Spleen (tissue), 11 donors: ENCODE results near the gene AGPAT3. TPM values are rescaled to one million over a fixed set of nuclear protein-coding genes. Genes with fewer than 3 reads are reported as not detected.

ENCODE experiments used
- DNase-seq: peaks from one replicate; pipeline ENCODE4 v3.0.0-alpha.2; 2020
- H3K27ac ChIP-seq, 8 donors: fragments of 200-600 bp; sonication (generic) in 7 of 8; 1 replicate in 4 of 8; 2 replicates in 4 of 8; pipeline versions ENCODE4 v1.5.0 to v1.8.0; 2016 to 2021; ENCODE audit warnings: inconsistent platforms in 4 of 8, mild to moderate bottlenecking in 4 of 8, moderate library complexity in 1 of 8
- H3K27me3 ChIP-seq, 7 donors: fragments of 200-600 bp; sonication (generic) in 6 of 7; replicated peaks in 1 of 7; 1 replicate in 4 of 7; 2 replicates in 3 of 7; pipeline versions ENCODE4 v1.5.0 to v1.8.0; 2016 to 2021; ENCODE audit warnings: inconsistent platforms in 3 of 7, mild to moderate bottlenecking in 1 of 7
- H3K36me3 ChIP-seq, 6 donors: fragments of 200-600 bp; sonication (generic) in 5 of 6; 1 replicate in 4 of 6; 2 replicates in 2 of 6; pipeline versions ENCODE4 v1.5.0 to v1.8.0; 2016 to 2021; ENCODE audit warnings: inconsistent platforms in 2 of 6
- H3K4me1 ChIP-seq, 6 donors: fragments of 200-600 bp; sonication (generic) in 5 of 6; 1 replicate in 3 of 6; 2 replicates in 3 of 6; pipeline versions ENCODE4 v1.5.0 to v1.8.0; 2016 to 2021; ENCODE audit warnings: inconsistent platforms in 3 of 6
- H3K4me3 ChIP-seq, 8 donors: fragments of 200-600 bp; sonication (generic) in 7 of 8; 1 replicate in 4 of 8; 2 replicates in 4 of 8; pipeline versions ENCODE4 v1.5.0 to v1.8.0; 2016 to 2021; ENCODE audit warnings: inconsistent platforms in 4 of 8, mild to moderate bottlenecking in 4 of 8, moderate library complexity in 2 of 8
- H3K9me3 ChIP-seq, 8 donors: fragments of 200-600 bp; sonication (generic) in 7 of 8; 1 replicate in 4 of 8; 2 replicates in 4 of 8; pipeline versions ENCODE4 v1.5.0 to v1.8.0; 2016 to 2021; ENCODE audit warnings: inconsistent platforms in 4 of 8
- CTCF ChIP-seq, 11 experiments: fragments of 200-600 bp in 7 of 11; fragments of 450-650 bp in 4 of 11; sonication (generic) in 4 of 11; IDR thresholded peaks in 8 of 11; conservative IDR thresholded peaks in 3 of 11; 1 replicate in 7 of 11; 2 replicates in 4 of 11; pipeline versions ENCODE4 v1.4.0 to v1.8.0; 2016 to 2021; ENCODE audit warnings: antibody characterized with exemption in 11 of 11, inconsistent platforms in 4 of 11, mild to moderate bottlenecking in 1 of 11
- POLR2A ChIP-seq, 3 donors: fragments of 450-650 bp; IDR thresholded peaks; one replicate each; pipeline ENCODE4 v1.5.1; 2017; ENCODE audit warnings: antibody characterized with exemption in 3 of 3, mild to moderate bottlenecking in 1 of 3
- POLR2AphosphoS5 ChIP-seq, 3 donors: sonication (generic); formaldehyde crosslinking; IDR thresholded peaks; one replicate each; pipeline ENCODE4 v1.5.1; 2017; ENCODE audit warnings: antibody characterized with exemption in 3 of 3
- WGBS, 5 donors: extraction: QIAGEN DNeasy Blood & Tissue Kit in 3 of 5; methylation state at CpG; one replicate each; pipeline versions ENCODE4 v1.1.5 to v1.1.7; 2013 to 2018; 5-methylcytosine and 5-hydroxymethylcytosine counted together
- intact Hi-C: fragments of 100-400 bp; cut with DNase I; formaldehyde crosslinking; loops from one replicate; pipeline ENCODE4 v1.15.0; 2023; ENCODE audit warnings: low total_unique reads
- polyA plus RNA-seq, 3 donors: library from polyadenylated mRNA; stranded (reverse); fragments of 200-250 nt; gene quantifications; one replicate each; pipeline ENCODE4 v1.2.1, GENCODE V29; 2013
- total RNA-seq, 7 donors: library from RNA; depleted of rRNA in 3 of 7; stranded (reverse); fragments of >200 nt in 3 of 7; fragmentation: NEBNext Ultra II Directional in 4 of 7; extraction: Animal tissue kit (Norgen Biotek cat#: 25700) in 4 of 7; gene quantifications; one replicate each; pipeline versions ENCODE4 v1.1.0 to v1.2.1, GENCODE V29; 2016 to 2021
- donor health status: healthy with polysubstance abuse.
- donor health status: DM: no; HTN: no; CAD: no; lungs with moderate emphysema.
- donor health status: DM: no; HTN: no; CAD: no.
- donor health status: Bipolar disorder and iron deficiency.
- donor health status: healthy.
- donor health status: DM: no; HTN: no; CAD: no.
- donor health status: DM: yes; HTN: yes; CAD: no.

Gene AGPAT3
- total and polyA plus RNA-seq, 10 donors, result 6.9 to 92.0 (median 56.0) TPM

- TF ChIP-seq POLR2AphosphoS5 (IDR thresholded peaks at IDR 0.05) (no peak), POLR2A (IDR thresholded peaks at IDR 0.05) (no peak), CTCF (IDR thresholded peaks at IDR 0.05 in 8 of 11, conservative IDR thresholded peaks at IDR 0.05 in 3 of 11) (no peak)
- Histone ChIP-seq H3K4me3 (no peak overlapping the region), H3K9me3 (no peaks in the 10 kb centered on the region), H3K27me3 (no peaks in the 10 kb centered on the region), H3K36me3 (peaks cover 0 to 36% (median 2%) of the 10 kb centered on the region in 6 donors), H3K27ac (no peak overlapping the region), H3K4me1 (peaks cover 13 to 60% (median 31%) of the 10 kb centered on the region in 6 donors)
- WGBS, 5 donors, result 77 to 89% (median 85%) methylated on average over 9 of the region's 9 CpGs
- peak; percentile 34 for DNase-seq
- intact Hi-C loops, result no loop called here
Measured at GRCh38 chr21:43890042-43890441, 25.0 kb downstream of the AGPAT3 start.

DNA sequence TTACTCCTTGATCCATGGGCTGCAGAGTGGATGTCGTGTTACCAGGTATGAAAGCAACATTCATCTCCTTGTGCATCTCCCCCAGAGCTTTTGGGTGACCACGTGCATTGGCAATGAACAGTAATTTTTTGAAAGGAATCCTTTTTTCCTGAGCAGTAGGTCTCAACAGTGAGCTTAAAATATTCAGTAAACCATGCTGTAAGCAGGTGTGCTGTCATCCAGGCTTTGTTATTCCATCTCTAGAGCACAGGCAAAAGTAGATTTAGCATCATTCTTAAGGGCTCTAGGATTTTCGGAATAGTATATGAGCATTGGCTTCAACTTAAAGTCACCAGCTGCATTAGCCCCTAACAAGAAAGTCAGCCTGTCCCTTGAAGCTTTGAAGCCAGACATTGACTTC, 27.3 kb downstream of the AGPAT3 start:
- no peak for DNase-seq
- 94 to 98% (median 97%) methylated on average over 3 of the region's 3 CpGs for WGBS, 5 donors
- Histone ChIP-seq H3K4me1 (peaks cover 14 to 67% (median 36%) of the 10 kb centered on the region in 6 donors), H3K36me3 (peaks cover 0 to 33% (median 2%) of the 10 kb centered on the region in 6 donors), H3K9me3 (no peaks in the 10 kb centered on the region), H3K4me3 (no peak overlapping the region), H3K27ac (peak overlapping the region in 2 of 8 donors; percentile 67 to 73), H3K27me3 (no peaks in the 10 kb centered on the region)
- intact Hi-C loops, result no loop called here
- no peak for TF ChIP-seq POLR2AphosphoS5 (IDR thresholded peaks at IDR 0.05)
- TF ChIP-seq CTCF (IDR thresholded peaks at IDR 0.05 in 8 of 11, conservative IDR thresholded peaks at IDR 0.05 in 3 of 11), result no peak
- no peak for TF ChIP-seq POLR2A (IDR thresholded peaks at IDR 0.05)

DNA sequence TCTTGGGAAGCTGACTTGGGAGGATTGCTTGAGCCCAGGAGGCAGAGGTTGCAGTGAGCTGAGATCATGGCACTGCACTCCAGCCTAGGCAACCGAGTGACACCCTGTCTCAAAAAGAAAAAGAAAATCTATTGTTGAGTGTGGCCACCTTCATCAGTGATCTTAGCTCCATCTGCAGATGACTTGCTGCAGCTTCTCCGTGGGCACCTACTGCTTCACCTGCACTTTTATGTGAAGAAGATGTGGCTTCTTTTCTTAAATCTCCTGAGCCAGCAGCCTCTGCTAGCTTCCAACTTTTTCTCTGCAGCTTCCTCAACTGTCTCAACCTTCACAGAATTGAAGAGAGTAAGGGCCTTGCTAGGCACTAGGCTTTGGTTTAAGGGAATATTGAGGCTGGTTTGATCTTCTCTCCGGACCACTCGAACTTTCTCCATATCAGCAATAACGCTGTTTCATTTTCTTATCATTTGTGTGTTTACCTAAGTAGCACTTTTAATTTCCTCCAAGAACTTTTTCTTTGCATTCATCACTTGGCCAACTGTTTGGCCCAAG, 28.0 kb downstream of the AGPAT3 start:
- no peak for TF ChIP-seq POLR2AphosphoS5 (IDR thresholded peaks at IDR 0.05)
- TF ChIP-seq POLR2A (IDR thresholded peaks at IDR 0.05), result no peak
- no peak for TF ChIP-seq CTCF (IDR thresholded peaks at IDR 0.05 in 8 of 11, conservative IDR thresholded peaks at IDR 0.05 in 3 of 11)
- Histone ChIP-seq H3K4me3 (peak overlapping the region in 1 of 8 donors; percentile 53), H3K27ac (peak overlapping the region in 7 of 8 donors; percentile 1 to 73 (median 67)), H3K27me3 (no peaks in the 10 kb centered on the region), H3K9me3 (no peaks in the 10 kb centered on the region), H3K4me1 (peaks cover 14 to 67% (median 36%) of the 10 kb centered on the region in 6 donors), H3K36me3 (peaks cover 0 to 32% (median 2%) of the 10 kb centered on the region in 6 donors)
- intact Hi-C loops, result no loop called here
- WGBS, 5 donors, result 63 to 75% (median 73%) methylated on average over 5 of the region's 5 CpGs
- DNase-seq, result peak; percentile 8

DNA sequence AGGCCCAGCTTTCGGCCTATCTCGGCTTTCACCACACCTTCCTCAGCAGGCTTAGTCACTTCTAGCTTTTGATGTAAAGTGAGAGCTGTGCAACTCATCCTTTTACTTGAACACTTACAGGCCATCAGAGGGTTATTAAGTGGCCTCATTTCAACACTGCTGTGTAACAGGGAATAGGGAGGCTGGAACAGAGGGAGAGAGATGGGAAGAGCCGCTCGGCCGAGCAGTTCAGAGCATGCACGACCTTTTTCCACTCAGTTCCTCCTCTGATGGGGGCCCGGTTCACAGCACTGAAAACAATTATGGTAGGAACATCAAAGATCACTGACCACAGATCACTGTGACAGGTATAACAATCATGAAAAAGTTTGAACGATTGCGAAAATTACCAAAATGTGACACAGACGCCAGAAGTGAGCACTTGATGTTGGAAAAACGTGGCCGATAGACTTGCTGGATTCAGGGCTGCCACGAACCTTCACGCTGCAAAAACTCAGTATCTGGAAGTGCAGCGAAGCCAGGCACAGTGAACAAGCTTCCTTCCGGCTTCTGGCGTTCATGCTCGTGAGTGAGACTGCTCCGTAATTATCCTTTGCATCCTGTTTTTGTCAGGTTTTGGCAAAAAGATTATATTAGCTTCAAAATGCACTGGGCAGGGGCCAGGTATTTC, 28.6 kb downstream of the AGPAT3 start:
- peak; percentile 79 for DNase-seq
- Histone ChIP-seq H3K9me3 (peaks cover 0 to 3% (median 0%) of the 10 kb centered on the region in 8 donors), H3K27me3 (no peaks in the 10 kb centered on the region), H3K4me3 (peak overlapping the region in 5 of 8 donors; percentile 2 to 53 (median 5)), H3K4me1 (peaks cover 14 to 66% (median 36%) of the 10 kb centered on the region in 6 donors), H3K27ac (peak overlapping the region; percentile 1 to 73 (median 60)), H3K36me3 (peaks cover 0 to 35% (median under 1%) of the 10 kb centered on the region in 6 donors)
- TF ChIP-seq POLR2AphosphoS5 (IDR thresholded peaks at IDR 0.05), result peak in 2 of 3 donors; percentile 40 to 68
- no peak for TF ChIP-seq POLR2A (IDR thresholded peaks at IDR 0.05)
- intact Hi-C loops, result no loop called here
- WGBS, 5 donors, result 27 to 39% (median 33%) methylated on average over 19 of the region's 19 CpGs
